HEK293 (cell line): Measurements from ENCODE around the gene DLG2.

Experiments
- ATF2 ChIP-seq: fragments of 450-650 bp; formaldehyde crosslinking; IDR thresholded peaks from 2 replicates; pipeline ENCODE4 v1.5.1; 2016; ENCODE audit warnings: missing biosample characterization, missing genetic modification characterization, low read depth
- ZNF121 ChIP-seq: fragments of 450-650 bp; formaldehyde crosslinking; IDR thresholded peaks from 2 replicates; pipeline ENCODE4 v1.5.1; 2016; ENCODE audit warnings: missing biosample characterization, missing genetic modification characterization

- TF ChIP-seq ZNF121 (tag by site-specific recombination): no peak
- no peak for TF ChIP-seq ATF2 (tag by site-specific recombination)
Measured at GRCh38 chr11:84438565-84438964, 1188.6 kb downstream of the DLG2 start.
